Thyroid gland (tissue), 4 donors: ENCODE measurements around the gene TRIM26. TPM values are rescaled to one million over a fixed set of nuclear protein-coding genes. Genes with fewer than 3 reads are reported as not detected.
"Not testable (repeated sequence)": the region's sequence is repeated elsewhere in the genome, so short reads cannot be mapped to it uniquely, and the experiment has no call there.

Experiments
- DNase-seq, 2 donors: peaks; one replicate each; pipeline ENCODE4 v3.0.0-alpha.2; 2019
- H3K27ac ChIP-seq, 3 donors: fragments of 200-600 bp; sonication (generic); 1 replicate in 2 of 3; 2 replicates in 1 of 3; pipeline ENCODE4 v1.5.1; 2016 to 2019; ENCODE audit warnings: mild to moderate bottlenecking in 1 of 3, moderate library complexity in 1 of 3
- H3K27me3 ChIP-seq: fragments of 200-600 bp; sonication (generic); one replicate; pipeline ENCODE4 v1.5.1; 2019
- H3K36me3 ChIP-seq, 2 donors: fragments of 200-600 bp; sonication (generic); one replicate each; pipeline ENCODE4 v1.5.1; 2016 to 2019
- H3K4me1 ChIP-seq, 2 donors: fragments of 200-600 bp; sonication (generic); one replicate each; pipeline ENCODE4 v1.5.1; 2017 to 2019
- H3K4me3 ChIP-seq, 3 donors: fragments of 200-600 bp; sonication (generic); replicated peaks in 1 of 3; 1 replicate in 2 of 3; 2 replicates in 1 of 3; pipeline ENCODE4 v1.5.1; 2016; ENCODE audit warnings: mild to moderate bottlenecking in 1 of 3
- H3K9me3 ChIP-seq: fragments of 200-600 bp; sonication (generic); one replicate; pipeline ENCODE4 v1.5.1; 2017
- POLR2A ChIP-seq, 2 donors: fragments of 450-650 bp; IDR thresholded peaks; one replicate each; pipeline ENCODE4 v1.6.1; 2017; ENCODE audit warnings: antibody characterized with exemption in 2 of 2, mild to moderate bottlenecking in 2 of 2, moderate library complexity in 1 of 2
- WGBS, 2 donors: methylation state at CpG; one replicate each; pipeline ENCODE4 v1.1.5; 2017; 5-methylcytosine and 5-hydroxymethylcytosine counted together
- intact Hi-C: fragments of 100-400 bp; cut with DNase I; formaldehyde crosslinking; loops from one replicate; pipeline ENCODE4 v1.15.1; 2023
- total RNA-seq, 4 donors: library from RNA; depleted of rRNA; stranded (reverse); fragments of >200 nt; gene quantifications; one replicate each; pipeline ENCODE4 v1.2.3, GENCODE V29; 2016
- TF ChIP-seq, protein P1 (sequence below), 6 experiments: fragments of 200-600 bp in 3 of 6; fragments of 450-650 bp in 3 of 6; sonication (generic) in 3 of 6; IDR thresholded peaks; one replicate each; pipeline ENCODE4 v1.5.1; 2016 to 2019; ENCODE audit warnings: antibody characterized with exemption in 6 of 6, mild to moderate bottlenecking in 2 of 6, inconsistent platforms in 1 of 6, moderate library complexity in 1 of 6

TRIM26 gene
- total RNA-seq, 4 donors from 2014 or later: 52.9 to 72.2 (median 62.4) TPM

GRCh38 chr6:30227242-30227722, 14.1 kb upstream of the TRIM26 start:
- Histone ChIP-seq H3K36me3 (no peaks in the 10 kb centered on the region), H3K27ac (no peak overlapping the region), H3K4me1 (no peaks in the 10 kb centered on the region), H3K9me3 (no peaks in the 10 kb centered on the region), H3K4me3 (no peak overlapping the region), H3K27me3 (no peaks in the 10 kb centered on the region)
- intact Hi-C loops: no loop called here
- 90 to 91% methylated on average over 6 of the region's 6 CpGs for WGBS, 2 donors
- no peak for DNase-seq
- TF ChIP-seq, protein P1, sequence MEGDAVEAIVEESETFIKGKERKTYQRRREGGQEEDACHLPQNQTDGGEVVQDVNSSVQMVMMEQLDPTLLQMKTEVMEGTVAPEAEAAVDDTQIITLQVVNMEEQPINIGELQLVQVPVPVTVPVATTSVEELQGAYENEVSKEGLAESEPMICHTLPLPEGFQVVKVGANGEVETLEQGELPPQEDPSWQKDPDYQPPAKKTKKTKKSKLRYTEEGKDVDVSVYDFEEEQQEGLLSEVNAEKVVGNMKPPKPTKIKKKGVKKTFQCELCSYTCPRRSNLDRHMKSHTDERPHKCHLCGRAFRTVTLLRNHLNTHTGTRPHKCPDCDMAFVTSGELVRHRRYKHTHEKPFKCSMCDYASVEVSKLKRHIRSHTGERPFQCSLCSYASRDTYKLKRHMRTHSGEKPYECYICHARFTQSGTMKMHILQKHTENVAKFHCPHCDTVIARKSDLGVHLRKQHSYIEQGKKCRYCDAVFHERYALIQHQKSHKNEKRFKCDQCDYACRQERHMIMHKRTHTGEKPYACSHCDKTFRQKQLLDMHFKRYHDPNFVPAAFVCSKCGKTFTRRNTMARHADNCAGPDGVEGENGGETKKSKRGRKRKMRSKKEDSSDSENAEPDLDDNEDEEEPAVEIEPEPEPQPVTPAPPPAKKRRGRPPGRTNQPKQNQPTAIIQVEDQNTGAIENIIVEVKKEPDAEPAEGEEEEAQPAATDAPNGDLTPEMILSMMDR (IDR thresholded peaks at IDR 0.05): no peak
- no peak for TF ChIP-seq POLR2A (IDR thresholded peaks at IDR 0.05)

DNA sequence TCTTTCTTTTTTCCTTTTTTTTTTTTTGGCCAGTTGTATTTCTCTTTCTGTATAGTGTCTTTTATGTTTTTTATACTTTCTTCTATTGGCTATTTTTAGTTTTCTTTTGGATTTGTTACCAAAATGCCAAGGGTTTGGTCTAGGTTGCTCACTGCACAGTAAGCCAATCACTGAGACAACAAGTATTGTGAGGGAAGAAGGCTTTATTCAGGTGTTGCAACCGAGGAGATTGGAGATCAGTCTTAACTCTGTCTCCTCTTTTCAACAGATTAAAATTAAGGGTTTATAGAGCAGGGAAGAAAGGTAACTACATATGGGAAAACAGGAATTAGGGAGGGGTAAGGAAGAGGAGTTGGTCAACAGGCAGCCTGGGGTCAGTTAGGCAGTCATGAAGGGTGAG, 10.1 kb upstream of the TRIM26 start:
- 81 to 83% methylated on average over 1 of the region's 1 CpG for WGBS, 2 donors
- Histone ChIP-seq H3K4me3 (no peak overlapping the region), H3K4me1 (no peaks in the 10 kb centered on the region), H3K27me3 (no peaks in the 10 kb centered on the region), H3K9me3 (no peaks in the 10 kb centered on the region), H3K27ac (no peak overlapping the region), H3K36me3 (no peaks in the 10 kb centered on the region)
- TF ChIP-seq, protein P1 (IDR thresholded peaks at IDR 0.05): no peak
- TF ChIP-seq POLR2A (IDR thresholded peaks at IDR 0.05): no peak
- no peak for DNase-seq
- intact Hi-C loops: no loop called here

- intact Hi-C loops: not testable (repeated sequence)
These were observed 8.8 kb upstream of the TRIM26 start for GRCh38 chr6:30221956-30222355.

DNA sequence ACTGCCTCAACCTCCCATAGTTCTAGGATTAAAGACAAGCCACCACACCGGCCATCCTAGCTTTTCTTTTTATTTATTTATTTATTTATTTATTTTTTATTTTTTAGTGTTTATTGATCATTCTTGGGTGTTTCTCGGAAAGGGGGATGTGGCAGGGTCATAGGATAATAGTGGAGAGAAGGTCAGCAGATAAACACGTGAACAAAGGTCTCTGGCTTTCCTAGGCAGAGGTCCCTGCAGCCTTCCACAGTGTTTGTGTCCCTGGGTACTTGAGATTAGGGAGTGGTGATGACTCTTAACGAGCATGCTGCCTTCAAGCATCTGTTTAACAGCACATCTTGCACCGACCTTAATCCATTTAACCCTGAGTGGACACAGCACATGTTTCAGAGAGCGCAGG, 8.2 kb upstream of the TRIM26 start:
- H3K9me3 ChIP-seq, H3K27me3 ChIP-seq, intact Hi-C loops, H3K27ac ChIP-seq, H3K4me1 ChIP-seq, H3K4me3 ChIP-seq, H3K36me3 ChIP-seq, DNase-seq: not testable (repeated sequence)
- 71 to 74% methylated on average over 6 of the region's 6 CpGs for WGBS, 2 donors

More at GRCh38 chr6:30221956-30222355, 8.8 kb upstream of the TRIM26 start:
- not testable (repeated sequence) for DNase-seq, H3K36me3 ChIP-seq, H3K27ac ChIP-seq, H3K27me3 ChIP-seq, H3K9me3 ChIP-seq, H3K4me1 ChIP-seq, H3K4me3 ChIP-seq
- WGBS, 2 donors: 95 to 96% methylated on average over 15 to 21 of the region's 23 CpGs

DNA sequence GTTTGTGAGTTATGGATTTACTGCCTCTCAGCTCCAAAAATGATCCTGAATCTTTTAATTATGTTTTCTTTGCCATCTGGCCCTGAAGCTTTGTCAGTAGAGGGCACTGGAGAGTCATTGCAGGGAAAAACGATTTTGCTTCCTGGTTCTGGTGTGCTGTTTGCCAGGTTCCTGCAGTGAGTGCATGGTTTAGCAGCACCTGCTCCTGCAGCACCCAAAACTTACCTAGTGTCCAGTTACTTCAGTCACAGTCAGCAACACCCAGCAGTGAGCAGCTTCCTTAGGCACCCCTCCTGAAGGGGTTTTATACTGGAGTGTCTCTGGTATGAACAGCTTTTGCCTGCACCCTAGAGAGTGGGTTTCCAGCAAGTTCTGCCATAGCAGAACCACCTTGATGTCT, 6.0 kb upstream of the TRIM26 start:
- intact Hi-C loops: loop anchor here (10.0 kb wide), 2 partner anchors 106 to 176 kb away; partner anchors contain the start of gene TRIM39
- no peaks in the 10 kb centered on the region for H3K27me3 ChIP-seq
- no peak overlapping the region for H3K4me3 ChIP-seq
- DNase-seq: peak; percentile 45 to 55
- H3K27ac ChIP-seq: no peak overlapping the region
- no peaks in the 10 kb centered on the region for H3K9me3 ChIP-seq
- TF ChIP-seq POLR2A (IDR thresholded peaks at IDR 0.05): no peak
- TF ChIP-seq, protein P1 (IDR thresholded peaks at IDR 0.05): peak; percentile 45 to 91 (median 65)
- WGBS, 2 donors: 0% methylated on average over 1 of the region's 1 CpG
- H3K36me3 ChIP-seq: no peaks in the 10 kb centered on the region
- H3K4me1 ChIP-seq: peaks cover 0 to 5% of the 10 kb centered on the region in 2 donors

DNA sequence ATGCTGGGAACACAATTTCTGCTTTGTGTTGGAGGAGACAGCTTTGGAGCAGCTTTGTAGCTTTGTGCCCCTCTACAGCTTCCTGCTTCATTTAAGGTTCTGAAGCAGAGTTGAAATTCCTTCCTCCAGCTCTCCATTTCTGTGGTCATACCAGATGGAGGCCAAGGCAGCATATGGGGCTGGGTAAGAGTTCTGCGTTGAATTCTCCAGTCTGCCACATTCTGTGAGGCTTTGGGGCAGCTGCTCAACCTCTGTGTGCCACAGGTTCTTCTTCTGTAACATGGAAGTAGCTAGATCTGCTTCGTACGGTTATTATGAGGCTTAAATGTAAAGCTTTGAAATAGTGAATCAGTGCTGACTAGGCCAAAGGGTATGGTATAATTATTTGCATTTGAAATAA, 2.9 kb upstream of the TRIM26 start:
- 89 to 92% methylated on average over 3 of the region's 3 CpGs for WGBS, 2 donors
- Histone ChIP-seq H3K27ac (no peak overlapping the region), H3K4me1 (peaks cover 13 to 18% of the 10 kb centered on the region in 2 donors), H3K27me3 (no peaks in the 10 kb centered on the region), H3K4me3 (no peak overlapping the region), H3K36me3 (no peaks in the 10 kb centered on the region), H3K9me3 (no peaks in the 10 kb centered on the region)
- no peak for DNase-seq
- intact Hi-C loops: loop anchor here (10.0 kb wide), 2 partner anchors 109 to 179 kb away; partner anchors contain the start of gene TRIM39
- TF ChIP-seq, protein P1 (IDR thresholded peaks at IDR 0.05): no peak
- no peak for TF ChIP-seq POLR2A (IDR thresholded peaks at IDR 0.05)
